K562 (cell line): ENCODE measurements around the gene MTRF1L. TPM values are rescaled to one million over a fixed set of nuclear protein-coding genes. Genes with fewer than 3 reads are reported as not detected.
A peak's percentile ranks its signal among the peaks of the same experiment; 100 is the strongest.

Experiments
- E4F1 ChIP-seq: fragments of 250-450 bp; sonication (Bioruptor Pico); IDR thresholded peaks from 2 replicates; pipeline ENCODE4 v1.5.0; 2021; ENCODE audit warnings: mild to moderate bottlenecking, borderline replicate concordance
- ETV6 ChIP-seq, 3 experiments: fragments of 150-350 bp in 1 of 3; sonication (generic) in 1 of 3; formaldehyde crosslinking in 1 of 3; IDR thresholded peaks; 2 replicates each; pipeline versions ENCODE4 v1.6.1 to v1.8.0; 2014 to 2022; ENCODE audit warnings: borderline replicate concordance in 2 of 3, low read depth in 2 of 3, antibody characterized with exemption in 1 of 3, low read length in 1 of 3, mild to moderate bottlenecking in 1 of 3, missing genetic modification reagents in 1 of 3
- HMGN3 ChIP-seq: IDR thresholded peaks from 2 replicates; pipeline ENCODE4 v1.6.1; 2011; ENCODE audit warnings: borderline replicate concordance, low read depth, mild to moderate bottlenecking, mixed read lengths, low read length; ENCODE audit not compliant: insufficient read length; ENCODE audit errors: extremely low read depth
- MTF1 ChIP-seq: fragments of 250-450 bp; sonication (Bioruptor Pico); IDR thresholded peaks from 2 replicates; pipeline ENCODE4 v1.9.0; 2021; ENCODE audit warnings: moderate library complexity, mild to moderate bottlenecking, inconsistent platforms, borderline replicate concordance
- SMARCC2 ChIP-seq: fragments of 450-650 bp; IDR thresholded peaks from 2 replicates; pipeline ENCODE4 v1.6.1; 2017; ENCODE audit warnings: antibody characterized with exemption, moderate library complexity, mild to moderate bottlenecking, low read depth
- ZBTB1 ChIP-seq: sonication (generic); formaldehyde crosslinking; IDR thresholded peaks from 2 replicates; pipeline ENCODE4 v1.8.1; 2023; ENCODE audit warnings: missing genetic modification reagents, low read depth, mild to moderate bottlenecking, borderline replicate concordance
- ZNF431 ChIP-seq: sonication (generic); formaldehyde crosslinking; IDR thresholded peaks from 2 replicates; pipeline ENCODE4 v1.8.0; 2022; ENCODE audit warnings: mild to moderate bottlenecking, missing genetic modification reagents
- ZNF57 ChIP-seq: fragments of 450-650 bp; formaldehyde crosslinking; IDR thresholded peaks from 2 replicates; pipeline ENCODE4 v1.4.0; 2020; ENCODE audit warnings: mild to moderate bottlenecking, moderate library complexity
- polyA plus RNA-seq, 8 experiments: library from polyadenylated mRNA; depleted of rRNA in 4 of 8; stranded (reverse) in 5 of 8; unstranded in 3 of 8; fragments of >200 nt; fragmentation: Nextera tagmentation in 2 of 8; fragmentation: Illumina TruSeq in 1 of 8; extraction: Ambion mirVana in 2 of 8; extraction: Trizol in 1 of 8; gene quantifications; 2 replicates each; pipeline versions ENCODE4 v1.2.1 to v1.2.3, GENCODE V29; 2011 to 2014; ENCODE audit warnings: inconsistent platforms in 1 of 8, missing spikeins in 1 of 8
- total RNA-seq, 7 experiments: library from RNA; depleted of rRNA in 6 of 7; stranded (reverse); fragments of >200 nt in 6 of 7; fragmentation: Illumina TruSeq in 2 of 7; extraction: Trizol in 2 of 7; gene quantifications; 2 replicates each; pipeline versions ENCODE4 v1.2.1 to v1.2.3, GENCODE V29; 2011 to 2021; ENCODE audit warnings: low replicate concordance in 1 of 7
- TF ChIP-seq, protein P1 (sequence below), 3 experiments: fragments of 200-800 bp in 1 of 3; fragments of 250-450 bp in 1 of 3; fragments of 450-650 bp in 1 of 3; sonication (Bioruptor Pico) in 1 of 3; sonication (Bioruptor generic) in 1 of 3; formaldehyde crosslinking in 1 of 3; IDR thresholded peaks; 2 replicates each; pipeline versions ENCODE4 v1.6.1 to v1.8.0; 2016 to 2022; ENCODE audit warnings: mild to moderate bottlenecking in 2 of 3, missing genetic modification characterization in 2 of 3, missing compliant biosample characterization in 1 of 3, moderate library complexity in 1 of 3
- TF ChIP-seq, protein P2 (sequence below), 2 experiments: fragments of 450-650 bp; IDR thresholded peaks; 2 replicates each; pipeline ENCODE4 v1.6.1; 2016; ENCODE audit warnings: mild to moderate bottlenecking in 2 of 2, borderline replicate concordance in 1 of 2, low read depth in 1 of 2, moderate library complexity in 1 of 2

The MTRF1L gene
- total and polyA plus RNA-seq, 9 of the 15 experiments (the other 6 are each of a cell fraction or from before 2014, with no cell fraction given) = 10.7 to 34.0 (median 30.2) TPM

- TF ChIP-seq, protein P1, sequence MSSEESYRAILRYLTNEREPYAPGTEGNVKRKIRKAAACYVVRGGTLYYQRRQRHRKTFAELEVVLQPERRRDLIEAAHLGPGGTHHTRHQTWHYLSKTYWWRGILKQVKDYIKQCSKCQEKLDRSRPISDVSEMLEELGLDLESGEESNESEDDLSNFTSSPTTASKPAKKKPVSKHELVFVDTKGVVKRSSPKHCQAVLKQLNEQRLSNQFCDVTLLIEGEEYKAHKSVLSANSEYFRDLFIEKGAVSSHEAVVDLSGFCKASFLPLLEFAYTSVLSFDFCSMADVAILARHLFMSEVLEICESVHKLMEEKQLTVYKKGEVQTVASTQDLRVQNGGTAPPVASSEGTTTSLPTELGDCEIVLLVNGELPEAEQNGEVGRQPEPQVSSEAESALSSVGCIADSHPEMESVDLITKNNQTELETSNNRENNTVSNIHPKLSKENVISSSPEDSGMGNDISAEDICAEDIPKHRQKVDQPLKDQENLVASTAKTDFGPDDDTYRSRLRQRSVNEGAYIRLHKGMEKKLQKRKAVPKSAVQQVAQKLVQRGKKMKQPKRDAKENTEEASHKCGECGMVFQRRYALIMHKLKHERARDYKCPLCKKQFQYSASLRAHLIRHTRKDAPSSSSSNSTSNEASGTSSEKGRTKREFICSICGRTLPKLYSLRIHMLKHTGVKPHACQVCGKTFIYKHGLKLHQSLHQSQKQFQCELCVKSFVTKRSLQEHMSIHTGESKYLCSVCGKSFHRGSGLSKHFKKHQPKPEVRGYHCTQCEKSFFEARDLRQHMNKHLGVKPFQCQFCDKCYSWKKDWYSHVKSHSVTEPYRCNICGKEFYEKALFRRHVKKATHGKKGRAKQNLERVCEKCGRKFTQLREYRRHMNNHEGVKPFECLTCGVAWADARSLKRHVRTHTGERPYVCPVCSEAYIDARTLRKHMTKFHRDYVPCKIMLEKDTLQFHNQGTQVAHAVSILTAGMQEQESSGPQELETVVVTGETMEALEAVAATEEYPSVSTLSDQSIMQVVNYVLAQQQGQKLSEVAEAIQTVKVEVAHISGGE (CRISPR knock-in tag; IDR thresholded peaks at IDR 0.05) = peak in 1 of 3 experiments; percentile 85; a peak in 2 of 6 replicates
- TF ChIP-seq ZBTB1 (CRISPR knock-in tag) = no peak
- no peak for TF ChIP-seq ZNF431 (CRISPR knock-in tag)
- TF ChIP-seq SMARCC2 = peak; percentile 24; the same call in 1 of the 2 replicates
- no peak for TF ChIP-seq E4F1
- TF ChIP-seq, protein P2, sequence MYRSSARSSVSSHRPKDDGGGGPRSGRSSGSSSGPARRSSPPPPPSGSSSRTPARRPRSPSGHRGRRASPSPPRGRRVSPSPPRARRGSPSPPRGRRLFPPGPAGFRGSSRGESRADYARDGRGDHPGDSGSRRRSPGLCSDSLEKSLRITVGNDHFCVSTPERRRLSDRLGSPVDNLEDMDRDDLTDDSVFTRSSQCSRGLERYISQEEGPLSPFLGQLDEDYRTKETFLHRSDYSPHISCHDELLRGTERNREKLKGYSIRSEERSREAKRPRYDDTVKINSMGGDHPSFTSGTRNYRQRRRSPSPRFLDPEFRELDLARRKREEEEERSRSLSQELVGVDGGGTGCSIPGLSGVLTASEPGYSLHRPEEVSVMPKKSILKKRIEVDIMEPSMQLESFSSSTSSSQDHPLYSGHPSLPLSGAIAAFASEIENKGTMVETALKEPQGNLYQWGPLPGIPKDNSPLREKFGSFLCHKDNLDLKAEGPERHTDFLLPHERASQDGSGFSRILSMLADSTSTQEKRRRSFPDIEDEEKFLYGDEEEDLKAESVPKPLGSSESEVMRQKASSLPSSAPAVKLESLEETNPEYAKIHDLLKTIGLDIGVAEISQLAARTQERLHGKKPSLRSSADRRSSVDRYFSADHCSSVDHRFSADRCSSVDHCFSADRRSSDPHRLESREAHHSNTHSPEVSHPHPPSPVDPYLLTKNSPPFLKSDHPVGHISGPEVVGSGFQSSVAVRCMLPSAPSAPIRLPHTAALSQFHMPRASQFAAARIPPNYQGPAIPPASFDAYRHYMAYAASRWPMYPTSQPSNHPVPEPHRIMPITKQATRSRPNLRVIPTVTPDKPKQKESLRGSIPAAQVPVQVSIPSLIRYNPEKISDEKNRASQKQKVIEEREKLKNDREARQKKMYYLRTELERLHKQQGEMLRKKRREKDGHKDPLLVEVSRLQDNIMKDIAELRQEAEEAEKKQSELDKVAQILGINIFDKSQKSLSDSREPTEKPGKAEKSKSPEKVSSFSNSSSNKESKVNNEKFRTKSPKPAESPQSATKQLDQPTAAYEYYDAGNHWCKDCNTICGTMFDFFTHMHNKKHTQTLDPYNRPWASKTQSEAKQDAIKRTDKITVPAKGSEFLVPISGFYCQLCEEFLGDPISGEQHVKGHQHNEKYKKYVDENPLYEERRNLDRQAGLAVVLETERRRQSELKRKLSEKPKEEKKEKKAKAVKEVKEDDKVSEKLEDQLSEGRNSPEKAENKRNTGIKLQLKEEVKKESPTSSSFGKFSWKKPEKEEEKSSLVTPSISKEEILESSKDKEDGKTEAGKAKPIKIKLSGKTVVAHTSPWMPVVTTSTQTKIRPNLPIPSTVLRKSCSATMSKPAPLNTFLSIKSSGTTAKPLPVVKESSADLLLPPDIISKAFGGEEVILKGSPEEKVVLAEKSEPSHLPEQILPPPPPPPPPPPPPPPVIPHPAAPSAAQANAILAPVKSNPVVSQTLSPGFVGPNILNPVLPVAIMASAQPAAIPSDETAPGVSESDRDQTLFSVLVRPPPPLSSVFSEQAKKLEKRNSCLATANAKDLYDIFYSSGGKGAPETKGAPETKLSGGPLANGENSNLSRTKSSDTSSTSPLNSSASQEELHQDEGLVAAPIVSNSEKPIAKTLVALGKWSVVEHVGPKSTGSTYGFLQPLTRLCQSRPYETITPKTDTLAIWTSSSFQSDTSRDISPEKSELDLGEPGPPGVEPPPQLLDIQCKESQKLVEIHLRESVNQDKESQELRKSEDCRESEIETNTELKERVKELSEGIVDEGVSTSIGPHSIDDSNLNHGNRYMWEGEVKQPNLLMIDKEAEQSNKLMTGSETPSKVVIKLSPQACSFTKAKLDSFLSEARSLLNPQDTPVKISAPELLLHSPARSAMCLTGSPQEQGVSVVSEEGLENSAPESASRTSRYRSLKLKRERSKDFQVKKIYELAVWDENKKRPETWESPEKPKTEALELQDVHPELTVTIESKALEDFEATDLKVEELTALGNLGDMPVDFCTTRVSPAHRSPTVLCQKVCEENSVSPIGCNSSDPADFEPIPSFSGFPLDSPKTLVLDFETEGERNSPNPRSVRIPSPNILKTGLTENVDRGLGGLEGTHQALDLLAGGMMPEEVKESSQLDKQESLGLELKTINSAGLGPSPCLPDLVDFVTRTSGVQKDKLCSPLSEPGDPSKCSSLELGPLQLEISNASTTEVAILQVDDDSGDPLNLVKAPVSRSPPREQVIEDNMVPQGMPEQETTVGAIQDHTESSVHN (IDR thresholded peaks at IDR 0.05; ENCODE audit: borderline replicate concordance in 1 of 2, low read depth in 1 of 2) = no peak
- TF ChIP-seq HMGN3 = no peak
- no peak for TF ChIP-seq ZNF57 (CRISPR knock-in tag)
- TF ChIP-seq ETV6 (IDR thresholded peaks at IDR 0.05; ENCODE audit: borderline replicate concordance in 1 of 2, low read depth in 2 of 2, low read length in 1 of 2) = peak; percentile 56 to 66; a peak in 2 of 4 replicates
- no peak for TF ChIP-seq ETV6 (CRISPR knock-in tag; IDR thresholded peaks at IDR 0.05; ENCODE audit: borderline replicate concordance)
- no peak for TF ChIP-seq MTF1 (CRISPR knock-in tag)
Measured at GRCh38 chr6:153002613-153003365, at the start of gene MTRF1L (continued).
